ENCODE results near the gene STAB1.

Gene STAB1

DNA sequence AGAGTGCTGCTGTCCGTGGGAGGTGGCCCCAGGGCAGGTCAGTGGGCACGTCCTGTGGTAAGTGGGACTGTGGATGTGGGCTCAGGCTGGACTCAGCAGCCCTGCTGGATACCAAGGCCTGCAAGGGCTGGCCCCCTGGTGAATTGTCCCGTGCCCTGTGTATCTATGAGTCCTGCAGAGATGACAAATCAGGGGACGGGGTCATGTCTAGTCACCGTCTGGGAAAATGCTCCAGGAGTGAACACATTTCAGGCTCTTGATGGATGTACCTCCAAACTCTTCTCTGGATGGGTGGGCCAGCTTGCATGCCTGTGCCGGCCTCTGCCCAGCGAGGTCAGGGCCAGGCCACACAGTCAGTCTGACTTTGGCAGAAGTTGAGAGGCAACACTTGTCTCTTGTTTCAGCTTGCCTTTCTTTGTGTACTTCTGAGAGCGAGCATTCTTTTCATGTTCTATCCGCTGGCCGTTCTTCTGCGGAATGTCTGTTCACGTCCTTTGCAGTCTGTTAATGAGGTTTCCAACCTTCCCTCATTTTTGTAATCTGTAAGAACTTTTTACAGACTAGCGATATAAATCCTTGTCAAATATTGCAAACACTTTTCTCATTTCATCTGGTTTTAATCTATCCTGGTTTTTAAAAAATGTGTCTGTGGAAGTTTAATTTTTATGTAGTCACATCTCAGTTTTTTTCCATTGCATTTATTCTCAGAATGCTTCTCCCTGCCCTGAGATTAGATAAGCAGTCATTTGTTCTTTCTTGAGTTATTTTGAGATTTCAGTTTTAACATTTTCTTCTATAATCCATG is 11.4 kb upstream of the STAB1 start:
- DNase-seq (ENCODE audit: low spot score): no peak

DNA sequence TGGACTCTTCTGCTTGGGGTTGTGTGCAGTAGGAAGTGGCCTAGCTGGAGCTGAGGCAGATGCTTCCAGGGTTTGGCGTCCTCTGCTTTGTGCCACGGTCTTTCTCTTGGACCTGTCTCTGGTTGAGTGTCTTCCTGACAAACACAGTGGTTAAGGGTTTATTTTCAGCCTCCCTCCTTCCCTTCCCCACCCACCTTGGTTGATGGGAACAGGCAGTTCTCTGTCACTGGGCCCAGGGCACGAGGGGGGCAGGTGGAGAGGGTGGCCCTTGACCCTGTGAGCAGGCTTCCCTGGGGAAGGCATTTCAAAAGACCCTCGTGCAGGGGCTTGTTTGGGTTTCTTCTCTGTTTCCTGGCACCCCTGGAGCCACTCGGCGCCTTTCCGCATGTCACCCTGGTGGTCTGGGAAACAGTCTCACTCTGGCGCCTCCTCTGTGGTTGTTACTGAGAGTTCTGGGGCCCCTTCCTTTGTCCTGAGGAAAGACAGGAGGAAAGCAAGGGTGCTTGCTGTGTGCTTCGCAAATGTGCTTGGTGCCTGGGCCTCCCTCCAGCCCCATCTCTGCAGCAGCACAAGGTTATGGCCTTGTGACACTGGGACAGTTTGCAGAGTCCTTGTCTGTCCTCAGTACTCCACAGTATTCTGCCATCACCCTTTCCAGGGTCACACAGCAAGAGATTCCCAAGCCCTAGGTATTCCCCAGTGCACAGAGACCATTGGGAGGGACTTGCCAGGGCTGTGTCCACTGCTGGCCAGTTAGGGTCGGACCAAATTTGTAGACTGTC is 10.3 kb upstream of the STAB1 start:
- DNase-seq (ENCODE audit: low spot score): no peak

DNA sequence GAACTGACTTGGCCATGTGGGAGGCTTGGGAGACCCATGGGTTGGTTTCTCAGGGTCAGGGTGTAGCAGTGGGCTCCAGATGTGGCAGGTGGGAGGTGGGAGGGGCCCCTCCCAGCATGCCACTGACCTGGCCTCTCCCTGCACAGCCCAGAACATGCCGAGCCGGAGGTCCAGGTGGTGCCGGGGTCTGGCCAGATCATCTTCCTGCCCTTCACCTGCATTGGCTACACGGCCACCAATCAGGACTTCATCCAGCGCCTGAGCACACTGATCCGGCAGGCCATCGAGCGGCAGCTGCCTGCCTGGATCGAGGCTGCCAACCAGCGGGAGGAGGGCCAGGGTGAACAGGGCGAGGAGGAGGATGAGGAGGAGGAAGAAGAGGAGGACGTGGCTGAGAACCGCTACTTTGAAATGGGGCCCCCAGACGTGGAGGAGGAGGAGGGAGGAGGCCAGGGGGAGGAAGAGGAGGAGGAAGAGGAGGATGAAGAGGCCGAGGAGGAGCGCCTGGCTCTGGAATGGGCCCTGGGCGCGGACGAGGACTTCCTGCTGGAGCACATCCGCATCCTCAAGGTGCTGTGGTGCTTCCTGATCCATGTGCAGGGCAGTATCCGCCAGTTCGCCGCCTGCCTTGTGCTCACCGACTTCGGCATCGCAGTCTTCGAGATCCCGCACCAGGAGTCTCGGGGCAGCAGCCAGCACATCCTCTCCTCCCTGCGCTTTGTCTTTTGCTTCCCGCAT is 7.9 kb upstream of the STAB1 start:
- DNase-seq (ENCODE audit: low spot score): no peak

DNA sequence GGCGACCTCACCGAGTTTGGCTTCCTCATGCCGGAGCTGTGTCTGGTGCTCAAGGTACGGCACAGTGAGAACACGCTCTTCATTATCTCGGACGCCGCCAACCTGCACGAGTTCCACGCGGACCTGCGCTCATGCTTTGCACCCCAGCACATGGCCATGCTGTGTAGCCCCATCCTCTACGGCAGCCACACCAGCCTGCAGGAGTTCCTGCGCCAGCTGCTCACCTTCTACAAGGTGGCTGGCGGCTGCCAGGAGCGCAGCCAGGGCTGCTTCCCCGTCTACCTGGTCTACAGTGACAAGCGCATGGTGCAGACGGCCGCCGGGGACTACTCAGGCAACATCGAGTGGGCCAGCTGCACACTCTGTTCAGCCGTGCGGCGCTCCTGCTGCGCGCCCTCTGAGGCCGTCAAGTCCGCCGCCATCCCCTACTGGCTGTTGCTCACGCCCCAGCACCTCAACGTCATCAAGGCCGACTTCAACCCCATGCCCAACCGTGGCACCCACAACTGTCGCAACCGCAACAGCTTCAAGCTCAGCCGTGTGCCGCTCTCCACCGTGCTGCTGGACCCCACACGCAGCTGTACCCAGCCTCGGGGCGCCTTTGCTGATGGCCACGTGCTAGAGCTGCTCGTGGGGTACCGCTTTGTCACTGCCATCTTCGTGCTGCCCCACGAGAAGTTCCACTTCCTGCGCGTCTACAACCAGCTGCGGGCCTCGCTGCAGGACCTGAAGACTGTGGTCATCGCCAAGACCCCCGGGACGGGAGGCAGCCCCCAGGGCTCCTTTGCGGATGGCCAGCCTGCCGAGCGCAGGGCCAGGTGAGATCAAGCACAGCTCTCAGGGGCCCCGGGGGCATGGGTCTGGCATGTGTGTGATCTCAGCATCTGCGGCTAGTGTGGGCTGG is 7.1 kb upstream of the STAB1 start:
- DNase-seq (ENCODE audit: low spot score): no peak

DNA sequence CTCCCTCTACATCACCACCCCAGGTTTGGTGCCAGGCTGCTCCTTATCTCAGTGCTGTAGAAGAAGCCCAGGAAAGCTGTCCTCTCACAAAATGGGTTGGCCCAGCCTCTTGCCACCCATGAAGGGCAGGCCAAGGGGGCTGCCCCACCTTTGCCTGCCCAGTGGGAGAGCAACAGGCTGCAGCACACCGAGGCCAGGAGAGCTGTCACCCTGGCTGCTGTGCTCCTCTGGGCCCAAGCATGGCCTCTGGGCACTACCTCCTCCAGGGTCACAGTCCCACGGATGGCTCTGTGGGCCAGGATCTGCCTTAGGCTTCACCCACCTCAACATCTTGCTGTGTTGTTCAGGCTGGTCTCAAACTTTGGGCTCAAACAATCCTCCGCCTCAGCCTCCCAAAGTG is 6.4 kb upstream of the STAB1 start:
- no peak for DNase-seq (ENCODE audit: low spot score)

DNA sequence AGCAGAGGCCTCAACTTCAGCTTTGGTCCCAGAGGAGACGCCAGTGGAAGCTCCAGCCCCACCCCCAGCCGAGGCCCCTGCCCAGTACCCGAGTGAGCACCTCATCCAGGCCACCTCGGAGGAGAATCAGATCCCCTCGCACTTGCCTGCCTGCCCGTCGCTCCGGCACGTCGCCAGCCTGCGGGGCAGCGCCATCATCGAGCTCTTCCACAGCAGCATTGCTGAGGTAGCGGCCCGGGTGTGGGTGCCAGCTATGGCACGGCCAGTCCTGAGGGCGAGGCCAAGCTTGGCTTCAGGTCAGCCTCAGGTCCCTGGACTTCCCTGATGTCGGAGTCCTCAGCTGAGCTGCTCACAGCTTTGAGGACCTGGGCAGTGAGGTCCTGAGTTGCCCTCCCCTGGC is 5.7 kb upstream of the STAB1 start:
- DNase-seq (ENCODE audit: low spot score): no peak

DNA sequence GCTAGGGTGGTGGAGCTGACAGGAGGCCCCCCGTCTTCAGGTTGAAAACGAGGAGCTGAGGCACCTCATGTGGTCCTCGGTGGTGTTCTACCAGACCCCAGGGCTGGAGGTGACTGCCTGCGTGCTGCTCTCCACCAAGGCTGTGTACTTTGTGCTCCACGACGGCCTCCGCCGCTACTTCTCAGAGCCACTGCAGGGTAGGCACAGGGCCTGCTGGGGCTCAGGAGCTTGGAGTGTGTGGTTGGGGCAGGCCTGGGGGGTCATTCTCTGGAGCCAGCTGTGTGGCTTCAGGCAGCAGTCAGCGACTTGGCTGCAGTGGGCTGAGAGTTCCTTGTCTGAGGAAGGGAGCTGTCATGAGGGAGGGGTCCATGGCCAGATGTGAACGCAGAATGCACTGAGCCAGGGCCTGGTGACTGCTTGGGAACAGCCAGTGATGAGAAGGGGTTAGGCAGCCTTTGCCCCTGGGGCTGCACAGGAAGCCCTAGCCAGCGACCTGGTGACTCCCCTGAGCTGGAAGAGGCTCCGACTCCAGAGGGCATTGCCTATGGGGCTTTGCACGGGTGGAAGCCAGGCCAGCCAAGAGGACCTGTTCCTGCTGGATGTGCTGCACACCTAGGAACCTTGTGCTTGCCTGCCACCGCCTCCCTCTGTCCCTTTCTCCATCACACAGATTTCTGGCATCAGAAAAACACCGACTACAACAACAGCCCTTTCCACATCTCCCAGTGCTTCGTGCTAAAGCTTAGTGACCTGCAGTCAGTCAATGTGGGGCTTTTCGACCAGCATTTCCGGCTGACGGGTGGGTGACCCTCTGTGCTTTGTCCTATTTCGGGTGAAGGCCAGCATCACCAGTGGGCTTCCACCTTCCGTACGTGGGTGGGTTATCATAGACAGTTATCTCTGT is 4.9 kb upstream of the STAB1 start:
- no peak for DNase-seq (ENCODE audit: low spot score)

DNA sequence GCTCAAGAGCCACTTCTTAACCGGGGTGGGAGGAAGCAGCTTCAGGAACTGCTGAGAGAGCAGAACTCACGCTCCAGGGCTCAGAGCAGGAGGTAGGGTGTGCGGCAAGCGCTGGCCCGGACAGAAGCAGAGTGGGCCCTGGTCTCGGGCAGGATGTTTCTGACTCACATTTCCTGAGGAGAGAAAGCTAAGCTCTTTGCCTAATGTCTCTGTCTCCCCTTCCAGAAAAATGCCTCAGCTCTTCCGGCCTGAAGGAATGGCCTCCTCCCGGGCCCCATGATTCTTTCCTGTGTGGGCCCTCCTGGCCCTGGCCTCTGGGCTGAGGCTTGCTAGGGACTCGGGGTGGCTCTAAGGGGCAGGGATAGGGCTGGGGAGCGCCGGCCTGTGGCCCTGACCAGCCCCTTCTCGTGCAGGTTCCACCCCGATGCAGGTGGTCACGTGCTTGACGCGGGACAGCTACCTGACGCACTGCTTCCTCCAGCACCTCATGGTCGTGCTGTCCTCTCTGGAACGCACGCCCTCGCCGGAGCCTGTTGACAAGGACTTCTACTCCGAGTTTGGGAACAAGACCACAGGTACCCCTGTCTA is 4.1 kb upstream of the STAB1 start:
- DNase-seq (ENCODE audit: low spot score): no peak

DNA sequence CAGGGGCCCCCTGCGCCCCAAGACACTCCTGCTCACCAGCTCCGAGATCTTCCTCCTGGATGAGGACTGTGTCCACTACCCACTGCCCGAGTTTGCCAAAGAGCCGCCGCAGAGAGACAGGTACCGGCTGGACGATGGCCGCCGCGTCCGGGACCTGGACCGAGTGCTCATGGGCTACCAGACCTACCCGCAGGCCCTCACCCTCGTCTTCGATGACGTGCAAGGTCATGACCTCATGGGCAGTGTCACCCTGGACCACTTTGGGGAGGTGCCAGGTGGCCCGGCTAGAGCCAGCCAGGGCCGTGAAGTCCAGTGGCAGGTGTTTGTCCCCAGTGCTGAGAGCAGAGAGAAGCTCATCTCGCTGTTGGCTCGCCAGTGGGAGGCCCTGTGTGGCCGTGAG is 3.1 kb upstream of the STAB1 start:
- DNase-seq (ENCODE audit: low spot score): no peak

DNA sequence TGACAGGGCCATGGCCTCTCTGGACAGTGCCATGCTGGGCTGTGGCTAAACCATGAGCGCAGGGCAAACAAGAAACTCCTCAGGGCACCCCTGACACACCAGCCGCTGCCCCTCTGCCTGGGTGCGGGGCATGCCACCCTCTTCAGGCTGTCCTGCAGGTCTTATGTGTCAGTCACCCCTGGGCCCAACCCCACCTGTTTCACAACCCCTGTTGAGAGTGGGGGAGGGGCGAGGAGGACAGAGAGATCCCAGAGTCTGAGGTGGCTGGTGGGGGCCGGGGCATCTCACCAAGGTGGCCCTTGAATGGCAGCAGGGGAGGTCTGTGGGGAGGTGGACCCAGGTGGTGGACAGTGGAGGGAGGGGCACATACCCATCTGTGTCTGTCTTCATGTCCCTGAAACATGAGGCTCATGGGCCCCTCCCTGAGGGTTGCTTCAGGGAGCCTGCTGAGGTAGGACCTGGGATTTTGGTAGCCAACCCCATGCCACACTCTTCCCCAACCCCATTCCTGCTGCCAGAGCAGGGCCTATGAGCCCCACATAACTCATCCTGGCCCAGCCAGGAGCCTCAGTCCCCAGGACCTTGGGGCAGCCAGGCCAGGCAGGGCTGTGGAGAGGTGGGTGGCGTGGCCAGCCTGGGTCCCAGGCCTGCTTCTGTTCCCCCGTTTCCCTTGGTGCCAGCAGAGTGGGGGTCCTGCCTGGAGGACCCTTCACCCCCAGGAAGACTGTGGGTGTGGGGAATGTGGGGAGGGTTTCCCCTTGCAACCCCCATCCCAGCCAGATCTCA is 1.7 kb upstream of the STAB1 start:
- no peak for DNase-seq (ENCODE audit: low spot score)

DNA sequence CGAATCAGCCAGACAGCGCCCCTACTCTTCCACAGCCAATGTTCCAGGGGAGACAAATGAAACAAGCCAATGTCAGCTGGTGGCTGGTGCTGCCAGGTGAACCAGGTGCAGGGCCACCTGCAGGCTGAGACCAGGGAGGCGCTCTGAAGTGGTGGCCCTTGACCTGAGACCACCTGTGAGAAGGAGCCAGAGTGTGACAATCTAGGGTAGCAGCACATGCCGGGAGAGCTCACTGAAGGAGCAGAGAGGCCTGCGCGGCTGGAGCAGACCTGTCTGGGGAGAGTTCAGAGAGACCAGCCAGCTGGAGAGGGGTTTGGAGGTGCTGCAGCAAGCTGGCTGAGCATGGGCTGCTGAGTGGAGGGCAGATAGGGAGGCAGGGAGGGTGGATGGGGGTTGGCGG is 693 bp upstream of the STAB1 start:
- DNase-seq (ENCODE audit: low spot score): no peak

DNA sequence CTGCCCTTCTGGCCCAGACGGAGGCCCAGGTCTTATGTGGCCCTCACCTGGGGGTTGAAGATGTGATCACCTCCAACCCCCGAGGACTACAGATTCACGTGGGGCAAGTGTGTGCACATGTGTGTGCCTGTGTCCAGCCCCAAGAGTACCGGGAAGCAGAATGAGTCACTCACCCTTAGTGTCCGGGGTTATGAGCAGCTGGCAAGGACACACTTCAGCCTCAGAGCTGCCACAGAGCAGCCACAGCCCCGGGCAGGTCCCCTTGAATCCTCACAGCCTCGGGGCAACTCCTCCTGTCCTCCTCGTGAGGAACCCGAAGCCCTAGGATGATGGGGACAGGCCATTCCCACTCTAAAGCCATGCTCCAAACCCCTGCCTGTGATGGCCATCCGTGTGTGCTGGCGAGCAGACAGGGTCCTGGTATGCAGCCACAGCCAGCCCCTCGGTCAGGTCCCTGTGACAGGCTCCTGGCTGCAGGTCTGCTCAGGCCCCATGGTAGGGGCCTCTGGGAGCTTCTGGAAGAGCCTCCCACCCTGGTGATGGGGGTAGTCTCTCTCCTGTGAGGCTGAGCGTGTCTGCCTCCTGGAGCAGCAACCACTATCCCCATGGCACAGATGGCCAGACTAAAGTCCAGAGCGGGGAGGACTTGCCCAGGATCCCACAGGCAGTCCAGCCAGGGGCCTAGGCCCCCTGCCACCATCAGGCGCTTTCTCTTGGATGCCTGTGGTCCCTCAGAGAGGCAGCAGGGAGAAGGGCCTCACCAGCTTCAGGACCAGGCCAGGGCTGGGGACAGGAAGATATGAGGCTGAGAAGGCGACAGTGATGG is 852 bp downstream of the STAB1 start:
- no peak for DNase-seq (ENCODE audit: low spot score)

DNA sequence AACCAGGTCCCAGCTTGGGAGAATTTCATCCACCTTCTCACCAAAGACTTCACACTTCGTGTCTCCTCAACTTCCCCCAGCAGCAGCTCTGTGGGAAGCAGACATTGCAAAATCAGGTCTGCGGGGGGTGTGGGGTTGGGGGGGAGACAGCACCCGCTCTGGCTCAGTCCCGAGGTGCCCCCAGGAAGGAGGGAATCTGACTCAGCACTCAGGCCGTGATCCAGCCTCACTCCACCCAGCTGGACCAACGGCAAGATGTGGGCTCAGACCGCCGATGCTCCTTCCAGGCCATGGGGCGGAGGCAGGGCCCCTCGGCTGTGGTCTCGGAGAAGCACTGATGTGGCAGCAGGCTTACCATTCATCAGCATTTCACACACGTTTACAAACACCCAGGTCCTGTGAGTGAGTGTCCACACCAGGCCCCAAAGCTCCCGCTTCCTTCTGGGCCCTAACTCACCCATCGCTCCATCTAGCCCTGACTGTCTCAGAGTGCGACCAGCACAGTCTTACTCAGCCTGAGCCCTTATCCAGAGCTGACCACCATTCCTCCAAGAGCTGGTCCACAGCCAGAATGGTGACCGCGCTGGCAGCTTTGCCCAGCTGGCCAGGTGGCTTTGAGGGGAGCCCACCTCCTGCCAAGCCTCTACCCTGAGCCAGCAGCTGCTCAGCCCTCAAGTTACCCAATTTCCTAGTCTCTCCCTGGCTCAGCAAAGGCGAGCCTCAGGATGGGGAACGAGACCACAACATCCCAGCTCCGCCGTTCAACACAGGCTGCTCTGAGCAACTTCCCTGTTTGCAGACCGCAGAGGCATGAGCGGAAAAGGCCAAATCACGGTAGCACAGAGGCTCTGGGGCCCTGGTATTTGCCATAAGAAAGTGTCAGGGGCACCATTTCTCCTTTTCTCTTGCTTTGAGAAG is 3.3 kb downstream of the STAB1 start:
- no peak for DNase-seq (ENCODE audit: low spot score)

DNA sequence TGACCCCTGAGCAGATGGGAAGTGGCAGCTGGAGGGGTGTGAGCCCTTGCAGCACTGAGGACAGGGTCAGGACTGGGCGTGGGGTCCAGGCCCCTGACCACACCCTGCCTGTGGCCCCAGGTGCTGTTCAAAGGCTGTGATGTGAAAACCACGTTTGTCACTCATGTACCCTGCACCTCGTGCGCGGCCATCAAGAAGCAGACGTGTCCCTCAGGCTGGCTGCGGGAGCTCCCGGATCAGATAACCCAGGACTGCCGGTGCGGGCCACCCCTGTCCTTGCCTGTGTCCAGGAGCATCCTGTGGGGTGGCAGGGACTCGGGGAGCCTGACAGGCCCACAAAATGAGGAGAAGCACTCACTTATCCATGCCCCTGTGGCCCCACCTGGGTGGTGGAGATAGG is 5.9 kb downstream of the STAB1 start:
- DNase-seq (ENCODE audit: low spot score): no peak

DNA sequence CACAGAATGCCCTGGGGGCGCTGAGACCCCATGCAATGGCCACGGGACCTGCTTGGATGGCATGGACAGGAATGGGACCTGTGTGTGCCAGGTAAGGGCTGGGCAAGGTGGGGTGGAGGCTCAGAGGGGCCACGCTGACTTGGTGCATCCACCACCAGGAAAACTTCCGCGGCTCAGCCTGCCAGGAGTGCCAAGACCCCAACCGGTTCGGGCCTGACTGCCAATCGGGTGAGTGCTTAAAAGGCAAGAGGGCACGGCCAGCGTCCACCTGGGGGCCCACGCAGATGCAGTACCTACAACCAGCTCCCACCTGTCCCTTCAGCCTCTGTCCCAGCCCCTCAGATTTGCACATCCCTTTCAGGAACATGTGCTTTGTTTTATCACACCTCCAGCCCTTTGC is 6.9 kb downstream of the STAB1 start:
- DNase-seq (ENCODE audit: low spot score): no peak

DNA sequence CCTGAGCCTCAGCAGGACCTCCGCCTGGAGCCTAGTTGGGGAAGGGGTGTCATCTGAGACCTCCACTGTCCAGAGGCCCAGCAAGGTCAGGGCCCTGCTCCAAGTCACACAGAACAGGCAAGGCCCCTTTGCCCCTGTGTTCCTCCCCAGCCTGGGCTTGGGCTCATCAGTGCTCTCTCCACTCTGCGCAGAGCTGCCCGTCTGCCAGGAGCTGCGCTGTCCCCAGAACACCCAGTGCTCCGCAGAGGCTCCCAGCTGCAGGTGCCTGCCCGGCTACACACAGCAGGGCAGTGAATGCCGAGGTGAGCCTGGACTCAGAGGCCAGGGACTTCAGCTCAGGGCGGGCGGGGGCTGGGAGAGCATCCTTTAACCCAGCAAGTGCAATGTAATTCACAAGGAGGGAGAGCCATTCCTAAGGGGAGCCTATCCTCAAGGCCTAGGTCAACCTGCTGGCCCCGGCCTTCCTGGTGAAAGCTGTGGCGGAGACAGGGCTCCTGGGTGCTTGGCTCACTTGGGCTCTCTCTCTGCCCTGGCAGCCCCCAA is 7.7 kb downstream of the STAB1 start:
- DNase-seq (ENCODE audit: low spot score): no peak

DNA sequence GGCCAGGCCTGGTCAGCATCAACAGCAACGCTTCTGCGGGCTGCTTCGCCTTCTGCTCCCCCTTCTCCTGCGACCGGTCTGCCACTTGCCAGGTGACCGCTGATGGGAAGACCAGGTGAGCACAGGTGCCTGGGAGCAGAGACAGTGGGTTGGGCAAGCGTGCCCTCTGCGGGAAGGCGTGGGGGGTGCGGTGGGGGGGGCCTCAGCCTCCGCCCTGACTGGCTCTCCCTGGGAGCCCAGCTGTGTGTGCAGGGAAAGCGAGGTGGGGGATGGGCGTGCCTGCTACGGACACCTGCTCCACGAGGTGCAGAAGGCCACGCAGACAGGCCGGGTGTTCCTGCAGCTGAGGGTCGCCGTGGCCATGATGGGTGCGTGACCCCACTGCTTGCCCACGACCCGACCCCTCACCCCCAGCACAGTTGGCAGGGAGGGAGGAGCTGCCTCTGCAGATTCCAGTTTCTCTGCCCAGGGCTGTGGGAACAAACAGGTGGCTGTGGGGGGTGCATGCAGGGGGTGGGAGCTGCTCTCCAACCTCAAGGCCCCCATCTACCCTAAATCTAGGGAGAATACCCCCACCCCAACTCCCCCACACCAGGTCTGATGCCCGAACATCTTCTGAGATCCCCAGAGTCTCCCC is 8.8 kb downstream of the STAB1 start:
- no peak for DNase-seq (ENCODE audit: low spot score)
